HEK293 (cell line): ENCODE results near the gene CYP4F11.

Experiments used
- ZNF391 ChIP-seq: fragments of 450-650 bp; formaldehyde crosslinking; IDR thresholded peaks from 2 replicates; pipeline ENCODE4 v1.5.1; 2016; ENCODE audit warnings: low read depth, missing biosample characterization, missing genetic modification characterization, borderline replicate concordance
- TF ChIP-seq, protein P1 (sequence below): fragments of 450-650 bp; formaldehyde crosslinking; IDR thresholded peaks from 2 replicates; pipeline ENCODE4 v1.5.1; 2016; ENCODE audit warnings: missing biosample characterization, missing genetic modification characterization
- TF ChIP-seq, protein P2 (sequence below): fragments of 450-650 bp; formaldehyde crosslinking; IDR thresholded peaks from 2 replicates; pipeline ENCODE4 v1.5.1; 2016; ENCODE audit warnings: missing biosample characterization, missing genetic modification characterization
- TF ChIP-seq, protein P3 (sequence below): fragments of 450-650 bp; formaldehyde crosslinking; IDR thresholded peaks from 2 replicates; pipeline ENCODE4 v1.5.1; 2016; ENCODE audit warnings: missing biosample characterization, missing genetic modification characterization

DNA sequence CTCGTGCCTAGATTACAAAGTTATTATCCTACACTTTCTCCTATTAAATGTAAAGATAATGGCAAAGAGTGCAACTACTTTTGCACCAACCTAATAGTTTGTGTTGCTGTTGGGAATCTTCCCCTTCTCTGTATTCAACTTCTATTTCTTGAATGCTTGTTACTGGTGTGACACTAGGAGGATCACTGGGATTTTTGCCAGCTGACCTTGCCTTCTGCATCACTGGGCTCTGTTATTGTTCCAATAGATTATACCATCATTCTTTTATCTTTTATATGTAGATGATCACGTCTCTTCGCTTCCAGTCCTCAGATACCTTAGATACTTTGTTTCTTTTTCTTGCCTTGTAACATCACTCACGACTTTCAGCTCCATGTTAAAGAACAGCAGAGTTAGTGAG is 11.0 kb upstream of the CYP4F11 start:
- TF ChIP-seq, protein P1, sequence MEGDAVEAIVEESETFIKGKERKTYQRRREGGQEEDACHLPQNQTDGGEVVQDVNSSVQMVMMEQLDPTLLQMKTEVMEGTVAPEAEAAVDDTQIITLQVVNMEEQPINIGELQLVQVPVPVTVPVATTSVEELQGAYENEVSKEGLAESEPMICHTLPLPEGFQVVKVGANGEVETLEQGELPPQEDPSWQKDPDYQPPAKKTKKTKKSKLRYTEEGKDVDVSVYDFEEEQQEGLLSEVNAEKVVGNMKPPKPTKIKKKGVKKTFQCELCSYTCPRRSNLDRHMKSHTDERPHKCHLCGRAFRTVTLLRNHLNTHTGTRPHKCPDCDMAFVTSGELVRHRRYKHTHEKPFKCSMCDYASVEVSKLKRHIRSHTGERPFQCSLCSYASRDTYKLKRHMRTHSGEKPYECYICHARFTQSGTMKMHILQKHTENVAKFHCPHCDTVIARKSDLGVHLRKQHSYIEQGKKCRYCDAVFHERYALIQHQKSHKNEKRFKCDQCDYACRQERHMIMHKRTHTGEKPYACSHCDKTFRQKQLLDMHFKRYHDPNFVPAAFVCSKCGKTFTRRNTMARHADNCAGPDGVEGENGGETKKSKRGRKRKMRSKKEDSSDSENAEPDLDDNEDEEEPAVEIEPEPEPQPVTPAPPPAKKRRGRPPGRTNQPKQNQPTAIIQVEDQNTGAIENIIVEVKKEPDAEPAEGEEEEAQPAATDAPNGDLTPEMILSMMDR (tag by site-specific recombination), result no peak
- TF ChIP-seq ZNF391 (tag by site-specific recombination), result no peak
- TF ChIP-seq, protein P2, sequence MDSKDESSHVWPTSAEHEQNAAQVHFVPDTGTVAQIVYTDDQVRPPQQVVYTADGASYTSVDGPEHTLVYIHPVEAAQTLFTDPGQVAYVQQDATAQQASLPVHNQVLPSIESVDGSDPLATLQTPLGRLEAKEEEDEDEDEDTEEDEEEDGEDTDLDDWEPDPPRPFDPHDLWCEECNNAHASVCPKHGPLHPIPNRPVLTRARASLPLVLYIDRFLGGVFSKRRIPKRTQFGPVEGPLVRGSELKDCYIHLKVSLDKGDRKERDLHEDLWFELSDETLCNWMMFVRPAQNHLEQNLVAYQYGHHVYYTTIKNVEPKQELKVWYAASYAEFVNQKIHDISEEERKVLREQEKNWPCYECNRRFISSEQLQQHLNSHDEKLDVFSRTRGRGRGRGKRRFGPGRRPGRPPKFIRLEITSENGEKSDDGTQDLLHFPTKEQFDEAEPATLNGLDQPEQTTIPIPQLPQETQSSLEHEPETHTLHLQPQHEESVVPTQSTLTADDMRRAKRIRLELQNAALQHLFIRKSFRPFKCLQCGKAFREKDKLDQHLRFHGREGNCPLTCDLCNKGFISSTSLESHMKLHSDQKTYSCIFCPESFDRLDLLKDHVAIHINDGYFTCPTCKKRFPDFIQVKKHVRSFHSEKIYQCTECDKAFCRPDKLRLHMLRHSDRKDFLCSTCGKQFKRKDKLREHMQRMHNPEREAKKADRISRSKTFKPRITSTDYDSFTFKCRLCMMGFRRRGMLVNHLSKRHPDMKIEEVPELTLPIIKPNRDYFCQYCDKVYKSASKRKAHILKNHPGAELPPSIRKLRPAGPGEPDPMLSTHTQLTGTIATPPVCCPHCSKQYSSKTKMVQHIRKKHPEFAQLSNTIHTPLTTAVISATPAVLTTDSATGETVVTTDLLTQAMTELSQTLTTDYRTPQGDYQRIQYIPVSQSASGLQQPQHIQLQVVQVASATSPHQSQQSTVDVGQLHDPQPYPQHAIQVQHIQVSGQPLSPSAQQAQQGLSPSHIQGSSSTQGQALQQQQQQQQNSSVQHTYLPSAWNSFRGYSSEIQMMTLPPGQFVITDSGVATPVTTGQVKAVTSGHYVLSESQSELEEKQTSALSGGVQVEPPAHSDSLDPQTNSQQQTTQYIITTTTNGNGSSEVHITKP, result no peak
- TF ChIP-seq, protein P3, sequence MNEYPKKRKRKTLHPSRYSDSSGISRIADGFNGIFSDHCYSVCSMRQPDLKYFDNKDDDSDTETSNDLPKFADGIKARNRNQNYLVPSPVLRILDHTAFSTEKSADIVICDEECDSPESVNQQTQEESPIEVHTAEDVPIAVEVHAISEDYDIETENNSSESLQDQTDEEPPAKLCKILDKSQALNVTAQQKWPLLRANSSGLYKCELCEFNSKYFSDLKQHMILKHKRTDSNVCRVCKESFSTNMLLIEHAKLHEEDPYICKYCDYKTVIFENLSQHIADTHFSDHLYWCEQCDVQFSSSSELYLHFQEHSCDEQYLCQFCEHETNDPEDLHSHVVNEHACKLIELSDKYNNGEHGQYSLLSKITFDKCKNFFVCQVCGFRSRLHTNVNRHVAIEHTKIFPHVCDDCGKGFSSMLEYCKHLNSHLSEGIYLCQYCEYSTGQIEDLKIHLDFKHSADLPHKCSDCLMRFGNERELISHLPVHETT (tag by site-specific recombination), result no peak
